Dendritic cell treated with granulocyte-macrophage colony-stimulating factor and Interleukin-4, amounts not matched to agents 40 ng/mL and 50 ng/mL, for 4 days (primary cell): ENCODE data around the gene RAMP3.

Experiments used
- H3K27ac Mint-ChIP-seq: one replicate; pipeline ENCODE4 v1.8.0; 2022; ENCODE audit warnings: mild to moderate bottlenecking, mixed read lengths
- H3K27me3 Mint-ChIP-seq: one replicate; pipeline ENCODE4 v1.8.0; 2022; ENCODE audit warnings: mild to moderate bottlenecking, mixed read lengths
- H3K36me3 Mint-ChIP-seq: one replicate; pipeline ENCODE4 v1.8.0; 2022; ENCODE audit warnings: low read depth, mixed read lengths
- H3K4me1 Mint-ChIP-seq: one replicate; pipeline ENCODE4 v1.8.0; 2022; ENCODE audit warnings: low read depth, mixed read lengths
- H3K4me3 Mint-ChIP-seq: one replicate; pipeline ENCODE4 v1.8.0; 2022; ENCODE audit warnings: mild to moderate bottlenecking, moderate library complexity, mixed read lengths
- H3K9me3 Mint-ChIP-seq: one replicate; pipeline ENCODE4 v1.8.0; 2022; ENCODE audit warnings: mixed read lengths
- intact Hi-C: fragments of 100-400 bp; cut with micrococcal nuclease; formaldehyde crosslinking; loops from one replicate; pipeline ENCODE4 v1.15.0; 2022

Gene RAMP3

DNA sequence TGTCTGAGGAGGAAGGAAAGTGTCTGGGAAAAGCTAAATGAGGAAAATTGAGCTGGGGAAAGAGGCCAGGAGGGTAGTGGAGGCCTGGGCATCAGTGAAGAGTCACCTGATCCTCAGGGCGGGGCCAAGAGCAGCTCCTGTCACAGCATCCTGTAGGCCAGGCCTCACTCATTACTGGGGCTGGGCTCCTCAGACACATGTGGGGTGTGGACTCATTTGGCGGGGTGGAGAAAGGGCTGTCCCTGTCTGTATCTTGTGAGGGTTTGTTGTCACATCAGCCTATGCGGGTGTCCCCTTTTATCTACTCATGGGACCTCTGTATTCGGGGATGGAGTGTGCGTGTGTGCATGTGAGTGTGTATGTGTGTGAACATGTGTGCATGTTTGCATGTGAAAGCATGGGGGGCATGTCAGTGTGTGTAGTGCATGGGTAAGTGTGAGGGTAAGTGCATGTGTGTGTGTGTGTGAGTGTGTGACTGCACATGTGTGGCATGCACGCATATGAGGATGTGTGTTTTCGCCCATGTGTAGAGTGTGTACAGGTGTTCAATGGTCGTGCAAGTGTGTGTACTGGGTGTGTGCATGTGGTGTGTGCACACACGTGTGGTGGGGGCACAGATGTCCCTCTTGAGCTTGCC, 67.8 kb downstream of the RAMP3 start:
- H3K27ac Mint-ChIP-seq = no peak overlapping the region
- H3K36me3 Mint-ChIP-seq = no peaks in the 10 kb centered on the region
- intact Hi-C loops = no loop called here
- H3K9me3 Mint-ChIP-seq = no peaks in the 10 kb centered on the region
- peaks cover 20% of the 10 kb centered on the region for H3K27me3 Mint-ChIP-seq
- H3K4me1 Mint-ChIP-seq = no peaks in the 10 kb centered on the region
- no peak overlapping the region for H3K4me3 Mint-ChIP-seq

DNA sequence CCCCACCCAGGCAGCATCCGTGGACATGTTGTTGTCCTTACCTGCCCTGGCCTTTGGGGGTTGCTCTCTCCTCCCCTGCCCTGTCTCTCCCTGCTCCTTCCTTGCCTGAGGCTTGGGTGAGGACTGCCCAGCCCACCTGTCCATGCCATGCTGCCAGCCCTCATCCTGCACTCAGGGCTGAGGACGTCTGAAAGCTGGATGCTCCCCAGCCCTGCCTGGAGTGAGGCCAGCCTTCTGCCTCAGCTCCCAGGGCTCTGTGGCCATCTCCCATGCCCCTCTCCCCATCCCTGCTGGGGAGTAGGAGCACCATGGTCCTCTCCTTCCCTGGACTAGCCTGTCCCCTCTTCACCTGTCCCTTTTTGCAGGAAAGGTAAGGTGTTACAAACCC, 68.4 kb downstream of the RAMP3 start:
- Mint-ChIP-seq H3K9me3 (no peaks in the 10 kb centered on the region), H3K36me3 (no peaks in the 10 kb centered on the region), H3K27ac (no peak overlapping the region), H3K4me1 (no peaks in the 10 kb centered on the region), H3K27me3 (peaks cover 24% of the 10 kb centered on the region), H3K4me3 (no peak overlapping the region)
- intact Hi-C loops = no loop called here

DNA sequence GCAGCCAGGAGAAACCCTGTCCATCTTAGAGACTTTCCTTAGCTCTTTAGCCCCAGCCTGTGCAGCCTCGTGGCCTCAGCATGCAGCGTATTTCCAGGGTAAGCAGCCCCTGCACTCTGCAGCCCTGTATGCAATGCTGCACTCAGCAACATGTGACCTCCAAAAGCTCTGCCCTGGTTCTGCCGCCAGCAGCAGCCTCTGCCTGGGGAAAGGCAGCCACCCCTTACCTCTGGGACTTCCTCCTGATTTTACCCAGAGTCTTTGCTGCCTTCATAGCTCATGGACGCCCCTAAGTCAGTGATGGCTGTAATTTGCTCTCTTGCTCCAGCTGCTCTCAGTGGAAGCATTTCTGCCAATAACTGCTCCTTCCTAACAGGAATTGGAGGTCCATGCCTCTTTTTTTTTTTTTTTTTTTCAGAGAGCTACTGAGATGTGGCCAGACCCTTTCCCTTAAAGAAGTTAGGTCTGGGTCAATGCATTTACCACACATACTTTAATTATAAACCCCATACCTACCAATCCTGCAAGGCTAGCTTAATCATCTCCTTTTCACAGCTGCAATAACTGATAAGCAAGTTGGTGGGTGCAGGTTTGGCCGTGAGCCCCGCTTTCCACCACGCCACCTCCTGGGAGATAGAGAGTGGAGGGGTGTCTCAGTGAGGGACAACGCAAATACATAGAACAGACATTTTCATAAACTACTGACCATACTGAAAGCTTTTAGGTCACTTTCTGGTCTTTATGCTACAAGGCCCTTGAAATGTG, 71.7 kb downstream of the RAMP3 start:
- no peaks in the 10 kb centered on the region for H3K36me3 Mint-ChIP-seq
- intact Hi-C loops = no loop called here
- H3K9me3 Mint-ChIP-seq = no peaks in the 10 kb centered on the region
- H3K4me1 Mint-ChIP-seq = no peaks in the 10 kb centered on the region
- no peak overlapping the region for H3K27ac Mint-ChIP-seq
- H3K4me3 Mint-ChIP-seq = no peak overlapping the region
- H3K27me3 Mint-ChIP-seq = peaks cover 37% of the 10 kb centered on the region

DNA sequence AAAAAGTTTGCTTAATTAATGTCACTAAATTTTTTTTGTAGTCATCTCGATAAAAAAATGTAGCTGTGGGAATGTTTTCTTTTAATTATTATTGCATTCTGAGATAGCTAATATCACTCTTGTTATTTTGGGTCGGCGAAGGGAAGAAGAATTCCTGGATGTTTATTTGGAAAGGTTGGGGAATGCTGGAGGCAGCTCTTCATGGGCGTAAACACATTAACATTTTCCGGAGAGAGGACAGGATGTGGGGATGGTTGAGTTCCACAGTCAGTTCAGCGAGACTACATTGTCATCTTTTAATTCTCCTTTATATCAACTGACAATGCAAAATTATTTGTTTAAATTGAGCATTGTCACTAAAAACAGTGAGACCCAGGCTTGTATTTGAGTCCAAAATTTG, 72.5 kb downstream of the RAMP3 start:
- intact Hi-C loops = no loop called here
- Mint-ChIP-seq H3K27ac (no peak overlapping the region), H3K36me3 (no peaks in the 10 kb centered on the region), H3K27me3 (peaks cover 40% of the 10 kb centered on the region), H3K4me1 (no peaks in the 10 kb centered on the region), H3K9me3 (no peaks in the 10 kb centered on the region), H3K4me3 (no peak overlapping the region)

DNA sequence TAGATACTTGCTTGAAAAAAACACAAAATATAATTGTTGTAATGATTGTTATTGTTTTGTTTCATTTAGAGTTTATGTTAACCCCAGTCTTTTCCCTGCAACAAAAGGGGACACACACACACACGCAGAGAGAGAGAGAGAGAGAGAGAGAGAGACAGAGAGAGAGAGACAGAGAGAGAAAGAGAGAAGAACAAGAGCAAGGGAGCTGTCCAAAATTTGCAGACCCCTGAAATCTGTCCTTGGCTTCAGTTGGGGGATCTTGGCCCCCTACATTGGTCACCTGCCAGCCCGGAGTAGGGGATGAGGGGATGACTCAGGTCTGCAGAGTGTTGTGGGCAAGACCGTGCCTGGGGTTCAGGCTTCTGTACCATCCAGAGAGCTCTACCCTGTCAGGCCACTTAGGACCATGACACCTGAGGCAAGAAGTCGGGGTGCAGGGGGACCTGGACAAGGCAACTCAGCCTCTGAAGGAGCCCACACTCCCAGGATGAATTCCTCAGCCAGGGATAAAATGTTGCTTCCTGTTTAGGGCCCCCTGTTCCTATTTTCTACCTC, 73.1 kb downstream of the RAMP3 start:
- Mint-ChIP-seq H3K9me3 (no peaks in the 10 kb centered on the region), H3K27me3 (peaks cover 43% of the 10 kb centered on the region), H3K4me1 (no peaks in the 10 kb centered on the region), H3K27ac (no peak overlapping the region), H3K4me3 (no peak overlapping the region), H3K36me3 (no peaks in the 10 kb centered on the region)
- intact Hi-C loops = no loop called here

DNA sequence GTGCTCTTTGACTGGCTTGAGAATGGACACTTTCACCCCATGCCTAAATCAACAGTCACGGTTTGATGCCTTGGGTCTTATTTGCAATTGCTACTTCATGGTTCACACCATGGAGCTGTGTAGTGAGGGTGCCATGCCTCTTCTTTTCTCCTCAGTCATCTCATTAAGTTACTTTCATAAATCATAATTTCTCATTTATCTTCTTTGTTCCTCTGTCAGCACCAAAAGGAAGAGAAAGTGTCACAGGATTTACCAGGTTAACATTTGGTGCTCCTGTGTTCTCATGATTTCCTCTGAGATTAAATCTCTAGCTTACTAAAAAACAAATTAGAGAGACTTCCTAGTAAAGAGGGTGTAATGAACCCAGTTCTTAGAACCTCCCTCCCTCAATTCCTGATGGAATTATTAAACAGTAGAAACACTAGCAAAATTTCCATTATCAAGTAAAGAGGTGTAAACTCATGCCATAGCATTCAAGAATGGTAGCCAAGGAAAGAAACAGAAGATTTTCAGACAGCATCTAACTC, 75.7 kb downstream of the RAMP3 start:
- Mint-ChIP-seq H3K4me1 (no peaks in the 10 kb centered on the region), H3K9me3 (no peaks in the 10 kb centered on the region), H3K27ac (no peak overlapping the region), H3K4me3 (no peak overlapping the region), H3K36me3 (no peaks in the 10 kb centered on the region), H3K27me3 (peaks cover 49% of the 10 kb centered on the region)
- intact Hi-C loops = no loop called here
